Measurements from ENCODE around the gene KRTAP9-1. TPM values are rescaled to one million over a fixed set of nuclear protein-coding genes. Genes with fewer than 3 reads are reported as not detected.

KRTAP9-1 gene
- total and polyA plus RNA-seq, 2 experiments from 2014 or later, result not detected

- no peak overlapping the region for H3K4me3 ChIP-seq
- DNase-seq (ENCODE audit: low spot score) (no peak), ATAC-seq (no peak)
- Mint-ChIP-seq H3K27me3 (ENCODE audit: insufficient read depth, low read depth, poor library complexity) (peaks cover 2% of the 10 kb centered on the region), H3K36me3 (ENCODE audit: low read depth) (no peaks in the 10 kb centered on the region; the same call in 2 of the 3 replicates), H3K4me1 (no peaks in the 10 kb centered on the region), H3K9me3 (peaks cover 9% of the 10 kb centered on the region; the same call in 2 of the 3 replicates), H3K4me3 (no peak overlapping the region), H3K27ac (no peak overlapping the region)
- no peak for TF ChIP-seq ZNF462 (CRISPR knock-in tag; IDR thresholded peaks at IDR 0.05)
- no peak for TF ChIP-seq ZNF114 (CRISPR knock-in tag; IDR thresholded peaks at IDR 0.05)
- no peak for TF ChIP-seq EZH2 (IDR thresholded peaks at IDR 0.05; ENCODE audit: low read depth, unreplicated experiment)
- TF ChIP-seq REST (IDR thresholded peaks at IDR 0.05; ENCODE audit: unreplicated experiment), result no peak
- TF ChIP-seq CTCF (conservative IDR thresholded peaks at IDR 0.05; ENCODE audit: low read depth in 2 of 2), result no peak
- TF ChIP-seq ZNF331 (CRISPR knock-in tag; IDR thresholded peaks at IDR 0.05; ENCODE audit: low read depth), result no peak
- no peak for TF ChIP-seq NANOG (IDR thresholded peaks at IDR 0.05; ENCODE audit: borderline replicate concordance)
- TF ChIP-seq STAT1 (IDR thresholded peaks at IDR 0.05; ENCODE audit: unreplicated experiment), result no peak
- TF ChIP-seq EZH2phosphoT487 (IDR thresholded peaks at IDR 0.05; ENCODE audit: unreplicated experiment), result no peak
- TF ChIP-seq ETS1 (IDR thresholded peaks at IDR 0.05), result no peak
- TF ChIP-seq CREB1 (CRISPR knock-in tag; IDR thresholded peaks at IDR 0.05; ENCODE audit: low read depth), result no peak
- no peak for TF ChIP-seq JUNB (IDR thresholded peaks at IDR 0.05; ENCODE audit: unreplicated experiment)
- TF ChIP-seq POLR2AphosphoS5 (IDR thresholded peaks at IDR 0.05; ENCODE audit: low read depth), result no peak
- no peak overlapping the region for H3K4me2 ChIP-seq
- no peaks in the 10 kb centered on the region for H3K27me3 ChIP-seq (ENCODE audit: insufficient read depth)
- no peaks in the 10 kb centered on the region for H4K20me1 ChIP-seq (replicated peaks; ENCODE audit: insufficient read depth)
- H3K4me1 ChIP-seq (ENCODE audit: insufficient read depth), result no peaks in the 10 kb centered on the region
- H3F3A ChIP-seq (replicated peaks; ENCODE audit: low read depth), result no peaks in the 10 kb centered on the region
- no peaks in the 10 kb centered on the region for H3K79me2 ChIP-seq (replicated peaks; ENCODE audit: insufficient read depth)
- H2AFZ ChIP-seq, result no peak overlapping the region
- H3K36me3 ChIP-seq (ENCODE audit: insufficient read depth), result no peaks in the 10 kb centered on the region
- H3K9me2 ChIP-seq (ENCODE audit: insufficient read depth), result no peaks in the 10 kb centered on the region; the same call in 1 of the 2 replicates
- H3K27ac ChIP-seq (ENCODE audit: low read depth), result no peak overlapping the region
Observed at GRCh38 chr17:41196068-41196467, 6.4 kb downstream of the KRTAP9-1 start.

All from GM23338 (cell line).